Activated T-helper 1 cell treated with anti-CD3 and anti-CD28 coated beads, Interleukin-12 subunit alpha, Interleukin-12 subunit beta, Interleukin-2, Interleukin-4 antibody, amounts not matched to agents 30 ng/mL and 10 ng/mL and 1 ng/mL, durations not matched to agents 14 hours and 24 hours and 36 hours (primary cell): ENCODE measurements around the gene GPHN. TPM values are rescaled to one million over a fixed set of nuclear protein-coding genes. Genes with fewer than 3 reads are reported as not detected.

ENCODE experiments used
- DNase-seq: peaks from one replicate; pipeline ENCODE4 v3.0.0; 2021; ENCODE audit warnings: low spot score
- H3K27ac Mint-ChIP-seq: one replicate; pipeline ENCODE4 v1.8.0; 2021; ENCODE audit warnings: mild to moderate bottlenecking, mixed read lengths
- H3K27me3 Mint-ChIP-seq: one replicate; pipeline ENCODE4 v1.8.0; 2022; ENCODE audit warnings: mild to moderate bottlenecking, moderate library complexity, mixed read lengths; ENCODE audit not compliant: insufficient read depth
- H3K36me3 Mint-ChIP-seq: one replicate; pipeline ENCODE4 v1.8.0; 2021; ENCODE audit warnings: low read depth, mixed read lengths
- H3K4me1 Mint-ChIP-seq: one replicate; pipeline ENCODE4 v1.8.0; 2021; ENCODE audit warnings: low read depth, mixed read lengths
- H3K4me3 Mint-ChIP-seq: one replicate; pipeline ENCODE4 v1.8.0; 2021; ENCODE audit warnings: mild to moderate bottlenecking, moderate library complexity, mixed read lengths
- H3K9me3 Mint-ChIP-seq: one replicate; pipeline ENCODE4 v1.8.0; 2021; ENCODE audit warnings: mixed read lengths
- intact Hi-C: fragments of 100-400 bp; cut with micrococcal nuclease; formaldehyde crosslinking; loops from one replicate; pipeline ENCODE4 v1.15.1; 2024
- total RNA-seq: library from RNA; stranded (reverse); gene quantifications from 2 replicates; pipeline ENCODE4 v1.2.3, GENCODE V29; 2022

GPHN gene
- total RNA-seq, 1 donor from 2014 or later, result 38.5 TPM

- Mint-ChIP-seq H3K4me1 (no peaks in the 10 kb centered on the region), H3K27me3 (no peaks in the 10 kb centered on the region), H3K36me3 (no peaks in the 10 kb centered on the region), H3K9me3 (peaks cover 25% of the 10 kb centered on the region), H3K4me3 (no peak overlapping the region), H3K27ac (no peak overlapping the region)
- intact Hi-C loops, result no loop called here
- no peak for DNase-seq
Observed at GRCh38 chr14:66859063-66859671, 351.2 kb downstream of the GPHN start.

GRCh38 chr14:66881596-66881995, 373.6 kb downstream of the GPHN start:
- H3K4me1 Mint-ChIP-seq, result no peaks in the 10 kb centered on the region
- no peak for DNase-seq
- no peaks in the 10 kb centered on the region for H3K27me3 Mint-ChIP-seq
- intact Hi-C loops, result no loop called here
- H3K27ac Mint-ChIP-seq, result no peak overlapping the region
- peaks cover 2% of the 10 kb centered on the region for H3K36me3 Mint-ChIP-seq
- peaks cover 18% of the 10 kb centered on the region for H3K9me3 Mint-ChIP-seq
- no peak overlapping the region for H3K4me3 Mint-ChIP-seq

GRCh38 chr14:66884149-66884548, 376.2 kb downstream of the GPHN start:
- intact Hi-C loops, result no loop called here
- Mint-ChIP-seq H3K4me3 (no peak overlapping the region), H3K27ac (no peak overlapping the region), H3K27me3 (no peaks in the 10 kb centered on the region), H3K36me3 (peaks cover 3% of the 10 kb centered on the region), H3K9me3 (peaks cover 19% of the 10 kb centered on the region), H3K4me1 (no peaks in the 10 kb centered on the region)
- no peak for DNase-seq

- Mint-ChIP-seq H3K27me3 (no peaks in the 10 kb centered on the region), H3K4me1 (no peaks in the 10 kb centered on the region), H3K4me3 (no peak overlapping the region), H3K36me3 (no peaks in the 10 kb centered on the region), H3K27ac (no peak overlapping the region), H3K9me3 (peaks cover 24% of the 10 kb centered on the region)
- intact Hi-C loops, result no loop called here
- no peak for DNase-seq
Observed at GRCh38 chr14:66900719-66901118, 392.8 kb downstream of the GPHN start.

GRCh38 chr14:66910311-66910840, 402.4 kb downstream of the GPHN start:
- H3K27me3 Mint-ChIP-seq, result no peaks in the 10 kb centered on the region
- H3K4me1 Mint-ChIP-seq, result no peaks in the 10 kb centered on the region
- no peak for DNase-seq
- no peaks in the 10 kb centered on the region for H3K36me3 Mint-ChIP-seq
- no peak overlapping the region for H3K27ac Mint-ChIP-seq
- intact Hi-C loops, result no loop called here
- H3K9me3 Mint-ChIP-seq, result peaks cover 4% of the 10 kb centered on the region
- H3K4me3 Mint-ChIP-seq, result no peak overlapping the region

- no peaks in the 10 kb centered on the region for H3K27me3 Mint-ChIP-seq
- DNase-seq, result no peak
- peaks cover 2% of the 10 kb centered on the region for H3K36me3 Mint-ChIP-seq
- no peaks in the 10 kb centered on the region for H3K4me1 Mint-ChIP-seq
- intact Hi-C loops, result no loop called here
- no peak overlapping the region for H3K27ac Mint-ChIP-seq
- H3K4me3 Mint-ChIP-seq, result no peak overlapping the region
- H3K9me3 Mint-ChIP-seq, result no peaks in the 10 kb centered on the region
Observed at GRCh38 chr14:66916421-66916820, 408.5 kb downstream of the GPHN start.

- intact Hi-C loops, result no loop called here
- Mint-ChIP-seq H3K9me3 (no peaks in the 10 kb centered on the region), H3K36me3 (peaks cover 4% of the 10 kb centered on the region), H3K4me1 (no peaks in the 10 kb centered on the region), H3K4me3 (no peak overlapping the region), H3K27ac (no peak overlapping the region), H3K27me3 (no peaks in the 10 kb centered on the region)
- DNase-seq, result no peak
Observed at GRCh38 chr14:66918527-66918926, 410.6 kb downstream of the GPHN start.

- Mint-ChIP-seq H3K9me3 (no peaks in the 10 kb centered on the region), H3K27ac (no peak overlapping the region), H3K36me3 (peaks cover 7% of the 10 kb centered on the region), H3K4me1 (no peaks in the 10 kb centered on the region), H3K27me3 (no peaks in the 10 kb centered on the region), H3K4me3 (no peak overlapping the region)
- DNase-seq, result no peak
- intact Hi-C loops, result no loop called here
Observed at GRCh38 chr14:66920196-66920595, 412.2 kb downstream of the GPHN start.

GRCh38 chr14:66923251-66923650, 415.3 kb downstream of the GPHN start:
- no peak overlapping the region for H3K27ac Mint-ChIP-seq
- H3K27me3 Mint-ChIP-seq, result no peaks in the 10 kb centered on the region
- H3K36me3 Mint-ChIP-seq, result peaks cover 9% of the 10 kb centered on the region
- no peak for DNase-seq
- no peaks in the 10 kb centered on the region for H3K9me3 Mint-ChIP-seq
- H3K4me3 Mint-ChIP-seq, result no peak overlapping the region
- H3K4me1 Mint-ChIP-seq, result no peaks in the 10 kb centered on the region
- intact Hi-C loops, result no loop called here

GRCh38 chr14:66939409-66939808, 431.5 kb downstream of the GPHN start:
- intact Hi-C loops, result no loop called here
- Mint-ChIP-seq H3K36me3 (peaks cover 10% of the 10 kb centered on the region), H3K4me1 (no peaks in the 10 kb centered on the region), H3K4me3 (no peak overlapping the region), H3K9me3 (peaks cover 24% of the 10 kb centered on the region), H3K27ac (no peak overlapping the region), H3K27me3 (no peaks in the 10 kb centered on the region)
- DNase-seq, result no peak

GRCh38 chr14:66944872-66945271, 436.9 kb downstream of the GPHN start:
- no peak overlapping the region for H3K4me3 Mint-ChIP-seq
- H3K4me1 Mint-ChIP-seq, result no peaks in the 10 kb centered on the region
- H3K27me3 Mint-ChIP-seq, result no peaks in the 10 kb centered on the region
- no peak for DNase-seq
- intact Hi-C loops, result no loop called here
- H3K27ac Mint-ChIP-seq, result no peak overlapping the region
- H3K36me3 Mint-ChIP-seq, result peaks cover 16% of the 10 kb centered on the region
- peaks cover 41% of the 10 kb centered on the region for H3K9me3 Mint-ChIP-seq

- H3K9me3 Mint-ChIP-seq, result peaks cover 52% of the 10 kb centered on the region
- intact Hi-C loops, result no loop called here
- no peak overlapping the region for H3K27ac Mint-ChIP-seq
- H3K4me1 Mint-ChIP-seq, result no peaks in the 10 kb centered on the region
- no peaks in the 10 kb centered on the region for H3K27me3 Mint-ChIP-seq
- no peak for DNase-seq
- no peak overlapping the region for H3K4me3 Mint-ChIP-seq
- H3K36me3 Mint-ChIP-seq, result peaks cover 12% of the 10 kb centered on the region
Observed at GRCh38 chr14:66955159-66955558, 447.2 kb downstream of the GPHN start.

- Mint-ChIP-seq H3K4me1 (no peaks in the 10 kb centered on the region), H3K4me3 (no peak overlapping the region), H3K27me3 (no peaks in the 10 kb centered on the region), H3K36me3 (peaks cover 8% of the 10 kb centered on the region), H3K27ac (no peak overlapping the region), H3K9me3 (peaks cover 42% of the 10 kb centered on the region)
- intact Hi-C loops, result no loop called here
- DNase-seq, result no peak
Observed at GRCh38 chr14:66959437-66960050, 451.6 kb downstream of the GPHN start.
